22Rv1 (cell line): Measurements from ENCODE around the gene GLT6D1.

Experiments used
- CTCF ChIP-seq: fragments of 450-650 bp; IDR thresholded peaks from 2 replicates; pipeline ENCODE4 v1.5.1; 2017; ENCODE audit warnings: mild to moderate bottlenecking
- ZFX ChIP-seq: fragments of 450-650 bp; IDR thresholded peaks from 2 replicates; pipeline ENCODE4 v1.6.1; 2017; ENCODE audit warnings: antibody characterized with exemption, borderline replicate concordance

GRCh38 chr9:135612981-135613910, 26.1 kb downstream of the GLT6D1 start:
- TF ChIP-seq CTCF (no peak), ZFX (no peak)
